T-helper 17 cell (primary cell): ENCODE data around the gene SHROOM1. TPM values are rescaled to one million over a fixed set of nuclear protein-coding genes. Genes with fewer than 3 reads are reported as not detected.
A peak's percentile ranks its signal among the peaks of the same experiment; 100 is the strongest.
"Not testable (repeated sequence)": the region's sequence is repeated elsewhere in the genome, so short reads cannot be mapped to it uniquely, and the experiment has no call there.

Source experiments
- ATAC-seq: fragments of 150-1000 bp; cut with Tn5 transposase; 2 replicates; pipeline ENCODE4 v1.10.0; 2021; ENCODE audit warnings: mild to moderate bottlenecking, moderate library complexity
- DNase-seq, 3 donors: peaks; one replicate each; pipeline versions ENCODE4 v3.0.0 to v3.0.0-alpha.2; 2020 to 2021
- H3K9me3 ChIP-seq: one replicate; pipeline ENCODE4 v1.7.0; 2013; ENCODE audit warnings: low read length, mild to moderate bottlenecking; ENCODE audit not compliant: control insufficient read depth, poor library complexity, severe bottlenecking
- H3K27ac Mint-ChIP-seq: one replicate; pipeline ENCODE4 v1.8.0; 2022; ENCODE audit warnings: mild to moderate bottlenecking, moderate library complexity, mixed read lengths
- H3K27me3 Mint-ChIP-seq: one replicate; pipeline ENCODE4 v1.8.0; 2022; ENCODE audit warnings: mixed read lengths
- H3K36me3 Mint-ChIP-seq: one replicate; pipeline ENCODE4 v1.8.0; 2022; ENCODE audit warnings: low read depth, mixed read lengths
- H3K4me1 Mint-ChIP-seq: one replicate; pipeline ENCODE4 v1.8.0; 2022; ENCODE audit warnings: mild to moderate bottlenecking, mixed read lengths
- H3K4me3 Mint-ChIP-seq: one replicate; pipeline ENCODE4 v1.8.0; 2022; ENCODE audit warnings: mild to moderate bottlenecking, moderate library complexity, mixed read lengths
- total RNA-seq, 4 donors: library from RNA in 2 of 4; stranded (reverse) in 2 of 4; gene quantifications; one replicate each; pipeline ENCODE4 v1.2.3 and lab custom pipeline; 2022 to 2026

The SHROOM1 gene
- total RNA-seq, 2 donors from 2014 or later, result 0.20 TPM; not detected in 1

GRCh38 chr5:132804219-132804618 lies 26.2 kb downstream of the SHROOM1 start:
- H3K27me3 Mint-ChIP-seq, result peaks cover 81% of the 10 kb centered on the region
- ATAC-seq, H3K36me3 Mint-ChIP-seq, H3K4me1 Mint-ChIP-seq, H3K4me3 Mint-ChIP-seq, DNase-seq, H3K9me3 ChIP-seq, H3K27ac Mint-ChIP-seq: not testable (repeated sequence)

- H3K4me1 Mint-ChIP-seq, DNase-seq, H3K27ac Mint-ChIP-seq, H3K36me3 Mint-ChIP-seq, H3K9me3 ChIP-seq, H3K4me3 Mint-ChIP-seq, ATAC-seq: not testable (repeated sequence)
- peaks cover 82% of the 10 kb centered on the region for H3K27me3 Mint-ChIP-seq
Measured at GRCh38 chr5:132802685-132803066, 27.8 kb downstream of the SHROOM1 start.

- H3K27ac Mint-ChIP-seq, result no peak overlapping the region
- peaks cover 8% of the 10 kb centered on the region for H3K36me3 Mint-ChIP-seq
- DNase-seq (no peak), ATAC-seq (no peak)
- H3K27me3 Mint-ChIP-seq, result peaks cover 78% of the 10 kb centered on the region
- no peak overlapping the region for H3K4me3 Mint-ChIP-seq
- H3K4me1 Mint-ChIP-seq, result no peaks in the 10 kb centered on the region
- H3K9me3 ChIP-seq, result no peaks in the 10 kb centered on the region
Measured at GRCh38 chr5:132802044-132802684, 28.3 kb downstream of the SHROOM1 start.

GRCh38 chr5:132800545-132800944 lies 29.9 kb downstream of the SHROOM1 start:
- no peaks in the 10 kb centered on the region for H3K4me1 Mint-ChIP-seq
- no peaks in the 10 kb centered on the region for H3K9me3 ChIP-seq
- H3K4me3 Mint-ChIP-seq, result no peak overlapping the region
- H3K27ac Mint-ChIP-seq, result no peak overlapping the region
- no peak for ATAC-seq
- DNase-seq, result no peak
- peaks cover 78% of the 10 kb centered on the region for H3K27me3 Mint-ChIP-seq
- H3K36me3 Mint-ChIP-seq, result peaks cover 11% of the 10 kb centered on the region

GRCh38 chr5:132799392-132799791 lies 31.1 kb downstream of the SHROOM1 start:
- H3K9me3 ChIP-seq, result no peaks in the 10 kb centered on the region
- DNase-seq (no peak), ATAC-seq (no peak)
- H3K27ac Mint-ChIP-seq, result no peak overlapping the region
- no peak overlapping the region for H3K4me3 Mint-ChIP-seq
- H3K4me1 Mint-ChIP-seq, result no peaks in the 10 kb centered on the region
- H3K36me3 Mint-ChIP-seq, result peaks cover 11% of the 10 kb centered on the region
- peaks cover 75% of the 10 kb centered on the region for H3K27me3 Mint-ChIP-seq

GRCh38 chr5:132797651-132798050 lies 32.8 kb downstream of the SHROOM1 start:
- H3K4me3 Mint-ChIP-seq, result no peak overlapping the region
- H3K27ac Mint-ChIP-seq, result no peak overlapping the region
- no peaks in the 10 kb centered on the region for H3K9me3 ChIP-seq
- peaks cover 6% of the 10 kb centered on the region for H3K36me3 Mint-ChIP-seq
- H3K27me3 Mint-ChIP-seq, result peaks cover 73% of the 10 kb centered on the region
- DNase-seq, result no peak
- ATAC-seq, result no peak
- no peaks in the 10 kb centered on the region for H3K4me1 Mint-ChIP-seq

- H3K27ac Mint-ChIP-seq, result no peak overlapping the region
- no peaks in the 10 kb centered on the region for H3K9me3 ChIP-seq
- H3K4me1 Mint-ChIP-seq, result peaks cover 2% of the 10 kb centered on the region
- DNase-seq (no peak), ATAC-seq (no peak)
- H3K27me3 Mint-ChIP-seq, result peaks cover 62% of the 10 kb centered on the region
- H3K4me3 Mint-ChIP-seq, result no peak overlapping the region
- H3K36me3 Mint-ChIP-seq, result peaks cover 9% of the 10 kb centered on the region
Measured at GRCh38 chr5:132791026-132791425, 39.4 kb downstream of the SHROOM1 start.

GRCh38 chr5:132790201-132790865 lies 40.1 kb downstream of the SHROOM1 start:
- Mint-ChIP-seq H3K4me3 (no peak overlapping the region), H3K4me1 (peaks cover 2% of the 10 kb centered on the region), H3K27ac (peak overlapping the region; percentile 32), H3K27me3 (peaks cover 66% of the 10 kb centered on the region), H3K36me3 (peaks cover 9% of the 10 kb centered on the region)
- ATAC-seq (no peak), DNase-seq (no peak)
- H3K9me3 ChIP-seq, result no peaks in the 10 kb centered on the region

GRCh38 chr5:132788990-132789886 lies 41.2 kb downstream of the SHROOM1 start:
- ATAC-seq (no peak), DNase-seq (no peak)
- no peaks in the 10 kb centered on the region for H3K9me3 ChIP-seq
- Mint-ChIP-seq H3K27me3 (peaks cover 65% of the 10 kb centered on the region), H3K4me1 (peaks cover 6% of the 10 kb centered on the region), H3K4me3 (no peak overlapping the region), H3K36me3 (peaks cover 9% of the 10 kb centered on the region), H3K27ac (peak overlapping the region; percentile 32)

- DNase-seq, result no peak
- no peak for ATAC-seq
- peaks cover 60% of the 10 kb centered on the region for H3K27me3 Mint-ChIP-seq
- H3K36me3 Mint-ChIP-seq, result peaks cover 9% of the 10 kb centered on the region
- H3K4me1 Mint-ChIP-seq, result peaks cover 6% of the 10 kb centered on the region
- no peak overlapping the region for H3K4me3 Mint-ChIP-seq
- H3K27ac Mint-ChIP-seq, result no peak overlapping the region
- no peaks in the 10 kb centered on the region for H3K9me3 ChIP-seq
Measured at GRCh38 chr5:132788508-132788907, 41.9 kb downstream of the SHROOM1 start.

GRCh38 chr5:132787076-132787475 lies 43.4 kb downstream of the SHROOM1 start:
- DNase-seq, result no peak
- H3K27me3 Mint-ChIP-seq, result peaks cover 49% of the 10 kb centered on the region
- H3K4me3 Mint-ChIP-seq, result no peak overlapping the region
- no peak for ATAC-seq
- H3K27ac Mint-ChIP-seq, result no peak overlapping the region
- no peaks in the 10 kb centered on the region for H3K9me3 ChIP-seq
- peaks cover 7% of the 10 kb centered on the region for H3K36me3 Mint-ChIP-seq
- H3K4me1 Mint-ChIP-seq, result peaks cover 6% of the 10 kb centered on the region

GRCh38 chr5:132785864-132786263 lies 44.6 kb downstream of the SHROOM1 start:
- DNase-seq (no peak), ATAC-seq (no peak)
- Mint-ChIP-seq H3K27ac (no peak overlapping the region), H3K4me1 (peaks cover 11% of the 10 kb centered on the region), H3K4me3 (no peak overlapping the region), H3K36me3 (peaks cover 3% of the 10 kb centered on the region), H3K27me3 (peaks cover 52% of the 10 kb centered on the region)
- no peaks in the 10 kb centered on the region for H3K9me3 ChIP-seq

- ATAC-seq (no peak), DNase-seq (no peak)
- H3K27ac Mint-ChIP-seq, result no peak overlapping the region
- H3K36me3 Mint-ChIP-seq, result peaks cover 1% of the 10 kb centered on the region
- H3K4me3 Mint-ChIP-seq, result no peak overlapping the region
- peaks cover 49% of the 10 kb centered on the region for H3K27me3 Mint-ChIP-seq
- peaks cover 13% of the 10 kb centered on the region for H3K4me1 Mint-ChIP-seq
- H3K9me3 ChIP-seq, result no peaks in the 10 kb centered on the region
Measured at GRCh38 chr5:132785365-132785764, 45.1 kb downstream of the SHROOM1 start.
